Chondrocyte (in vitro differentiated cells): Measurements from ENCODE around the gene HDAC9. TPM values are rescaled to one million over a fixed set of nuclear protein-coding genes. Genes with fewer than 3 reads are reported as not detected.

Source experiments
- DNase-seq: peaks from one replicate; pipeline ENCODE4 v3.0.0; 2021; ENCODE audit warnings: mixed read lengths, low spot score
- H3K27ac Mint-ChIP-seq: one replicate; pipeline ENCODE4 v1.8.0; 2021; ENCODE audit warnings: mild to moderate bottlenecking, moderate library complexity, mixed read lengths; ENCODE audit not compliant: unreplicated experiment
- H3K27me3 Mint-ChIP-seq: 2 replicates; pipeline ENCODE4 v1.8.0; 2021; ENCODE audit warnings: low read depth, mixed read lengths
- H3K36me3 Mint-ChIP-seq: 2 replicates; pipeline ENCODE4 v1.8.0; 2021; ENCODE audit warnings: low read depth, mixed read lengths
- H3K4me1 Mint-ChIP-seq: 2 replicates; pipeline ENCODE4 v1.8.0; 2021; ENCODE audit warnings: low read depth, mild to moderate bottlenecking, mixed read lengths
- H3K4me3 Mint-ChIP-seq: one replicate; pipeline ENCODE4 v1.8.0; 2021; ENCODE audit warnings: mild to moderate bottlenecking, moderate library complexity, mixed read lengths; ENCODE audit not compliant: unreplicated experiment
- H3K9me3 Mint-ChIP-seq: 2 replicates; pipeline ENCODE4 v1.8.0; 2021; ENCODE audit warnings: low read depth, mixed read lengths
- CTCF ChIP-seq: fragments of 200-600 bp; sonication (generic); IDR thresholded peaks from 2 replicates; pipeline ENCODE4 v1.5.0; 2021; ENCODE audit warnings: antibody characterized with exemption, mild to moderate bottlenecking, moderate library complexity
- total RNA-seq: library from RNA; stranded (reverse); gene quantifications from 3 replicates; pipeline ENCODE4 v1.2.1, GENCODE V29; 2021

HDAC9 gene
- total RNA-seq, 1 donor from 2014 or later: 5.9 TPM

- no peak overlapping the region for H3K4me3 Mint-ChIP-seq
- no peaks in the 10 kb centered on the region for H3K9me3 Mint-ChIP-seq
- H3K4me1 Mint-ChIP-seq: peaks cover 21% of the 10 kb centered on the region
- TF ChIP-seq CTCF: no peak
- DNase-seq: no peak
- H3K27ac Mint-ChIP-seq: no peak overlapping the region
- no peaks in the 10 kb centered on the region for H3K27me3 Mint-ChIP-seq
- H3K36me3 Mint-ChIP-seq: no peaks in the 10 kb centered on the region
These were observed 51.0 kb downstream of the HDAC9 start for GRCh38 chr7:18546576-18546975.

- TF ChIP-seq CTCF: no peak
- H3K36me3 Mint-ChIP-seq: no peaks in the 10 kb centered on the region
- no peak overlapping the region for H3K4me3 Mint-ChIP-seq
- H3K9me3 Mint-ChIP-seq: no peaks in the 10 kb centered on the region
- no peaks in the 10 kb centered on the region for H3K27me3 Mint-ChIP-seq
- no peak for DNase-seq
- peaks cover 22% of the 10 kb centered on the region for H3K4me1 Mint-ChIP-seq
- H3K27ac Mint-ChIP-seq: no peak overlapping the region
These were observed 52.1 kb downstream of the HDAC9 start for GRCh38 chr7:18547509-18548187.

GRCh38 chr7:18548534-18548933, 53.0 kb downstream of the HDAC9 start:
- Mint-ChIP-seq H3K27ac (no peak overlapping the region), H3K4me1 (peaks cover 31% of the 10 kb centered on the region), H3K36me3 (no peaks in the 10 kb centered on the region), H3K9me3 (no peaks in the 10 kb centered on the region), H3K4me3 (no peak overlapping the region), H3K27me3 (no peaks in the 10 kb centered on the region)
- no peak for TF ChIP-seq CTCF
- no peak for DNase-seq

- Mint-ChIP-seq H3K4me1 (peaks cover 48% of the 10 kb centered on the region), H3K4me3 (no peak overlapping the region), H3K27ac (no peak overlapping the region), H3K36me3 (no peaks in the 10 kb centered on the region), H3K27me3 (no peaks in the 10 kb centered on the region), H3K9me3 (no peaks in the 10 kb centered on the region)
- TF ChIP-seq CTCF: no peak
- no peak for DNase-seq
These were observed 55.0 kb downstream of the HDAC9 start for GRCh38 chr7:18550574-18550973.

- H3K27me3 Mint-ChIP-seq: no peaks in the 10 kb centered on the region
- TF ChIP-seq CTCF: no peak
- H3K27ac Mint-ChIP-seq: peak overlapping the region; percentile 52
- DNase-seq: no peak
- no peaks in the 10 kb centered on the region for H3K36me3 Mint-ChIP-seq
- H3K9me3 Mint-ChIP-seq: no peaks in the 10 kb centered on the region
- no peak overlapping the region for H3K4me3 Mint-ChIP-seq
- H3K4me1 Mint-ChIP-seq: peaks cover 64% of the 10 kb centered on the region
These were observed 56.9 kb downstream of the HDAC9 start for GRCh38 chr7:18552316-18552916.
